HG02938 (cell line): ENCODE results near the gene NKX6-2.
"Not testable (repeated sequence)": the region's sequence is repeated elsewhere in the genome, so short reads cannot be mapped to it uniquely, and the experiment has no call there.

ENCODE experiments used
- ATAC-seq: cut with Tn5 transposase; IDR thresholded peaks from one replicate; pipeline ENCODE4 v1.9.1; 2021; ENCODE audit warnings: mild to moderate bottlenecking, moderate library complexity; ENCODE audit not compliant: unreplicated experiment

The NKX6-2 gene

GRCh38 chr10:132783940-132784865 is 1.7 kb downstream of the NKX6-2 start:
- no peak for ATAC-seq

DNA sequence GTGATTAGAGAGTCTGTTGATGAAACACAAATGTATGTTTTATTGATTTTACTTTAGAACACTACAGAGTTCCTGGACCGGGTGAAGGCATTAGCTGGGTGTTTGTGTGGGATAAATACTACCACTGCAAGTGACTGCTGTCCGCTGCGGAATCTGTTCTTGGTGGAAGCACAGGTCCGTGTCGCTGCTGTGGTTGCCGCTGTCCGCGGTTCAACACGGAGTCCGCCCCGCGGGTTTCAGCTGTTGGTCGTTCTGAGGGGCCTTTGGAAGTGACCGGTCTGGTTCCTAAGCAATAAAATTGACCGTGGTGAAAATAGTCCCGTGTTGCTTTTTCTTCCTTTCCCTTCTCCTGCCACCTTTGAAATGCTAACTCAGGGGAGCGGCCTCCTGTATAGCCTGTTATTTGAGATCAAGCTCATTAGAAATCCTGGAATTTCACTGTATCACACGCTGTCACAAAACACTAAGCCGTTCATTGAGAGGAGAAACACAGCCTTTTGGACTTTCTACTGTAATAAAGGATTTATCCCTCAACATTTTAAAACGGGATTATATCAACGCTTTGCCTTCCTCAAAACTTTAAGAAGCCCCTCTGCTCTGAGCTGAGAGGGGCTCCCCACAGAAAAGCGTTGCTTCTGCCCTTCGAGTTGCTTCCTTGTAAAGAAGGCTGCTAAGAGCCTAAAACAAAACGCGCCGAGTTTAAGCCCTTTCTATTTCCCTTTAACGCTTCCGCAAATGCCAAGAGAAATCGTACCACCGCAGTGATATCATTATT is 2.6 kb downstream of the NKX6-2 start:
- no peak for ATAC-seq

DNA sequence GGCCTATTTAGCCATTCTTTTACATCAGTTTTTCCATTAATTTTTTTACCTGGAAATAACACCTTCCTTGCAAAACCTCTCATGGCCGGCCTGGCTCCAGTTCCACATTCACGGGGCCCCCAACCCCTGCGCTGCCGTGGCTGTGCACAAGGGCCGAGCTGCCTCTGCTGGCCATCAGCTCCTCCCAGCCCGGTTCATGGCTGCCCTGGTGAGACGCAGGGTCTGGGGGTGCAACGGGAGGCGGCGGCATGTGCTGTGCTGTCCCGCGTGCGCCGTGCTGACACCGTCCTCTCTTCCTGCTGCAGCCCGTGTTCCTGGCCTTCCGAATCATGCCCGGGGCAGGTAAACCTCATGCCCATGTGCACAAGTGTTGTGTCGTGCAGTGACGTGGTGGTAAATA is 4.4 kb downstream of the NKX6-2 start:
- ATAC-seq: no peak

DNA sequence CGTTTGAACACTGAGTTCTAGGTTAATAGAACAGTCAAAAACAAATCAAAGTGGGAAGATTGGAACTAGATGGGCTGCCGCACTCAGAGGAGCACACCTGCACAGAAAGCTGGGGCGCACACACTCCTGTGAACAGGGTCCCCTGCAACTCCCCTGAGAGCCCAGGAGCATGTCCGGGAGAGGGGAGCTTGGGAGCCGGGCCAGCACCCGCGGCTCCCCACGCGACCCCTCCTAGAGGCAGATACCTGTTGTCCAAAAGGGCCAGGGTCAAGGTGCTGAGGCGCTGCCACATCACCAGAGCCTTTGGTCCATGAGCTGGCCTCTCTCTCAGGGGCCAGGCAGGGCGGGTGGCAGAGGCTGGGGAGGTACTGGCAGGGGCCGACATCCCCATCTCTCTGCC is 5.6 kb downstream of the NKX6-2 start:
- no peak for ATAC-seq

- ATAC-seq: no peak
Observed at GRCh38 chr10:132779549-132780294, 6.2 kb downstream of the NKX6-2 start.

GRCh38 chr10:132777441-132777840 is 8.5 kb downstream of the NKX6-2 start:
- ATAC-seq: no peak

- no peak for ATAC-seq
Observed at GRCh38 chr10:132776821-132777220, 9.1 kb downstream of the NKX6-2 start.

- no peak for ATAC-seq
Observed at GRCh38 chr10:132776186-132776585, 9.8 kb downstream of the NKX6-2 start.

- ATAC-seq: no peak
Observed at GRCh38 chr10:132774902-132775863, 10.8 kb downstream of the NKX6-2 start.

DNA sequence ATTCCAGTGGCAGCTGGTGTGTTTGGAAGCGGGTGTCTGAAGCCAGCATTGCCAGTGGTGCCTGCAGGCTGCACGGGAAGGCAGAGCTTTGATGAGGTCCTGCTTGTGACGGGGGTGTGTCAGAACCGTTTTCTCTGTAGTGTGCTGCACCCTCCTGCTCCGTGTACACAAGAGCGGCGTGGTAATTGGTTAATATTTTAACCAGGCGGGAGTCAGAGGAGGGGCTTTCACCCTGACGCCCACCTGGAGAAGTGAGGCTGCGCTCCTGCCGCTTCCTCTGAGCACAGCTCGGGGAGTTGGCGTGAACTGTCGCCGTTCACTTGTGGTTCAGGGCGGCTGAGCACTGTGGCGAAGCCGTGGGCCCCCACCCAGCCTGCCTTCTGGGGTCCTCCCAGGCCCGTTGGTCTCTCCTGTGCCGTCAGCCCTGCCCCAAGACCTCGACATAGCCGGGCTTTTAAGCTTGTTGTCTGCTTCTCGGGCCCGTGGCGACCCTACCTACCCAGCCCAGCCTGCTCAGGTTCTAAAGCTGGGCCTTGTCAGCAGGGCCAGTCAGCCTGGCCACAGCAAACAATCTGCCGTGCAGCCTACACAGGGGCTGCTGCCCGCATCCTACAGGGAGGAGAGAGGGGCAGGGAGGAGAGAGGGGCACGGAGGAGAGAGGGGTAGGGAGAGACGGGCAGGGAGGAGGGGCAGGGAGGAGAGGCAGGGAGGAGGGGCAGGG is 11.6 kb downstream of the NKX6-2 start:
- ATAC-seq: no peak

DNA sequence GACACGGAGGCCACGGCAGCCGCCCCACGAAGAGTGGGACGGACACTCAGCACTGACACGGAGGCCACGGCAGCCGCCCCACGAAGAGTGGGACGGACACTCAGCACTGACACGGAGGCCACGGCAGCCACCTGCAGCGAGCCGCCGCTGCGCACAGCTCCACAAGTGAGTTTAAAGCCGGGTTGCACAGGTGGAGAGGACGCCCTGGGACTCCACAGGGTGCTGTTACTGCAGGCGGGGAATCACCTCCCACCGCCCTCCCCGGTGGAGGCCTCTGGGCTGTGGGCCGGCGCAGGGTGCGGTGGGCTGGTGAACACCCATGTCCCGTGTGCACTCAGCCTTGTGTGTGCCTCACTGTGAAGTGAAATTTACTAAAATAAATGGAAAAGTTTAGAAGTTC is 13.1 kb downstream of the NKX6-2 start:
- not testable (repeated sequence) for ATAC-seq

- no peak for ATAC-seq
Observed at GRCh38 chr10:132770061-132771021, 15.6 kb downstream of the NKX6-2 start.

DNA sequence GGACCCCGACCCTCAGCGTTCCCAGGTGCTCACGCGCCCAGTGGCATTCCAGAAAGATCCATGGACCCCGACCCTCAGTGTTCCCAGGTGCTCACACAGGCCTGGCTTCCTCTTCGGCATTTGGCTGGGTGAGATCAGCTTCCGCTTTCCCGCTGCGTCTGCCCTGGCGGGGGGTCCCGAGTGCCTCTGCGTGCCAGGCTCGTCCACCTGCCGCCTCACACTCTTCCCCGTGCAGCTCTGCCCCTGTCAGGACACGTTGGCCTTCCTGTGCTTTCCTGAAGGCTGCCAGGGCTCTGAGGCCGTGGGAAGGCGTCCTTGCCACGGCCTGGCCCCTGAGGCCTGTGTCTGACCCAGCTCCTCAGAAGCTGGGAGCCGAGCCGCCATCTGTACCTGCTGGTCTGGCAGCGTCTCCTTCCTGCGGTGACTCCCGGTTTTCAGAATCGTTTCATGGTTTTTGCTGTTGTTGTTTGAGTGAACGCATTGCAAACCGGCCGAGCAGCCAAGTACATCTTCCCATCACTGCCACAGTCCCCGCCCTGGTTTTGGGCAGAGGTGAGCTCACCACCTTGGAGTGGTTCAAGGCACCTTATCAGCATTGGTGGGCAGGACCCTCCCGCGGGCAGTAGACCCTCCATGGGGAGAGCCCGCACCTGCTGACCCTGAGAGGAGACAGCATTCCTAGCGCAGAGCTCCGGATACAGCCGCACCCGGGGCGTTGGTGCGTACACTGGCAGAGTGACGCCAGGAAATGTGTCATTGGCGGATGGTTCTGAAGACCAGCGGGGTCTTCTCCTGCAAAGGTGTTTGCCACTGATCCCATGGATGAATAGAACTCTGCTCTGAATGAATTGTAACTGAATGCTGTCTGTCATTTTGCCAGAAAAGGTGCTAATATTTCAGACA is 17.4 kb downstream of the NKX6-2 start:
- no peak for ATAC-seq

DNA sequence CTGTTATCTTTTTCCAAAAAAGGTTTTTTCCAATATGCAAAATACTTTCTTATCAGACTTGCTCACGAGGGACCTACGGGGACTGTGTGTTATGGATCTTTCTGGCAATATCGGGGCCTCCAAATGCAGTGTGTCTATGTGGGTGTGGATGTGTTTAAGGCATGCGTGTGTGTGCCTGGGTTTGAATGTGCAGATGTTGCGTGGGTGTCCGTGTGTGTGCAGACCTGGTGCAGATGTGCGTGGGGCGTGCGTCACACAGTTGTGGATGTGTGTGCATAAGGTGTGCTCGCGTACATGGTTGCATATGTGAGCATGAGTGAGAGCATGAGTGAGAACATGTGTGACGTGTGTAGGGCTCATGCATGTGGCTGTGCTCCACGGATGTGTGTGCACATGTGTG is 19.7 kb downstream of the NKX6-2 start:
- no peak for ATAC-seq

- no peak for ATAC-seq
Observed at GRCh38 chr10:132765435-132765834, 20.5 kb downstream of the NKX6-2 start.

- ATAC-seq: no peak
Observed at GRCh38 chr10:132764108-132764507, 21.8 kb downstream of the NKX6-2 start.

DNA sequence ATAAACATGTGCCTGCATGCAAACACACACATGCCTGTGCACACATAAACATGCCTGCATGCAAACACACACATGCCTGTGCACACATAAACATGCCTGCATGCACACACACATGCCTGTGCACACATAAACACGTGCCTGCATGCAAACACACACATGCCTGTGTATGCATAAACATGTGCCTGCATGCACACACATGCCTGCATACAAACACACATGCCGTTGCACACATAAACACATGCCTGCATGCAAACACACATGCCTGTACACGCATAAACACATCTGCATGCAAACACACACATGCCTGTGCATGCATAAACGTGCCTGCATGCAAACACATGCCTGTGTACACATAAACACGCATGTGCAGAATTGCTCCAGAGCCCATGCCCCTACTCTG is 22.4 kb downstream of the NKX6-2 start:
- no peak for ATAC-seq
